Neural cell (in vitro differentiated cells): ENCODE measurements around the gene EFR3B. TPM values are rescaled to one million over a fixed set of nuclear protein-coding genes. Genes with fewer than 3 reads are reported as not detected.

Experiments
- H2AFZ ChIP-seq: fragments of 200-600, 300-800 bp; sonication (generic), shearing (Covaris generic); 2 replicates; pipeline ENCODE4 v1.6.0; 2014; ENCODE audit warnings: low read depth, mild to moderate bottlenecking, antibody characterized with exemption, low read length, moderate library complexity
- H3F3A ChIP-seq: fragments of 200-600 bp; shearing (Covaris generic); 2 replicates; pipeline ENCODE4 v1.6.1; 2016; ENCODE audit warnings: mild to moderate bottlenecking, moderate library complexity, mixed read lengths, antibody characterized with exemption, low read length; ENCODE audit not compliant: insufficient read depth, poor library complexity, severe bottlenecking
- H3K27ac ChIP-seq: fragments of 200-600, 300-800 bp; sonication (generic), shearing (Covaris generic); 2 replicates; pipeline ENCODE4 v1.5.1; 2014; ENCODE audit warnings: mild to moderate bottlenecking, low read length, moderate library complexity
- H3K27me3 ChIP-seq: fragments of 300-800, 200-600 bp; sonication (generic), shearing (Covaris generic); 2 replicates; pipeline ENCODE4 v1.6.0; 2014; ENCODE audit warnings: mild to moderate bottlenecking, low read depth, low read length, moderate library complexity; ENCODE audit not compliant: insufficient read depth
- H3K36me3 ChIP-seq: fragments of 300-800, 200-600 bp; sonication (generic), shearing (Covaris generic); 2 replicates; pipeline ENCODE4 v1.5.1; 2014; ENCODE audit warnings: mild to moderate bottlenecking, antibody characterized with exemption, low read length, moderate library complexity; ENCODE audit not compliant: insufficient read depth
- H3K4me2 ChIP-seq: fragments of 300-800, 200-600 bp; sonication (generic), shearing (Covaris generic); 2 replicates; pipeline ENCODE4 v1.6.0; 2014; ENCODE audit warnings: mild to moderate bottlenecking, low read length
- H3K4me3 ChIP-seq: fragments of 300-800, 200-600 bp; sonication (generic), shearing (Covaris generic); 2 replicates; pipeline ENCODE4 v1.5.1; 2014; ENCODE audit warnings: mild to moderate bottlenecking, low read length, moderate library complexity
- H3K79me2 ChIP-seq: fragments of 200-600 bp; shearing (Covaris generic); replicated peaks from 2 replicates; pipeline ENCODE4 v1.6.0; 2014; ENCODE audit warnings: mild to moderate bottlenecking, low read length, moderate library complexity; ENCODE audit not compliant: insufficient read depth
- H3K9ac ChIP-seq: fragments of 300-800, 200-600 bp; sonication (generic), shearing (Covaris generic); 2 replicates; pipeline ENCODE4 v1.6.1; 2016; ENCODE audit warnings: mild to moderate bottlenecking, low read length, mixed read lengths
- H3K9me2 ChIP-seq: fragments of 200-600 bp; shearing (Covaris generic); 2 replicates; pipeline ENCODE4 v1.6.1; 2016; ENCODE audit warnings: mild to moderate bottlenecking, low read length, mixed read lengths; ENCODE audit not compliant: insufficient read depth
- H3K9me3 ChIP-seq: fragments of 200-600, 300-800 bp; sonication (generic), shearing (Covaris generic); 2 replicates; pipeline ENCODE4 v1.6.1; 2016; ENCODE audit warnings: mild to moderate bottlenecking, mixed run types, low read length, moderate library complexity, mixed read lengths
- H4K20me1 ChIP-seq: fragments of 200-600 bp; shearing (Covaris generic); 2 replicates; pipeline ENCODE4 v1.6.1; 2016; ENCODE audit warnings: mild to moderate bottlenecking, mixed run types; ENCODE audit not compliant: insufficient read depth
- CTCF ChIP-seq: fragments of 450-650 bp; IDR thresholded peaks from 2 replicates; pipeline ENCODE4 v1.5.1; 2014; ENCODE audit warnings: antibody characterized with exemption, mild to moderate bottlenecking, moderate library complexity; ENCODE audit not compliant: poor library complexity, severe bottlenecking
- EP300 ChIP-seq: fragments of 450-650 bp; conservative IDR thresholded peaks from 2 replicates; pipeline ENCODE4 v1.6.1; 2014; ENCODE audit warnings: antibody characterized with exemption, mild to moderate bottlenecking, moderate library complexity; ENCODE audit not compliant: poor library complexity, severe bottlenecking
- EZH2 ChIP-seq: fragments of 200-600, 300-800 bp; shearing (Covaris generic), sonication (generic); IDR thresholded peaks from 2 replicates; pipeline ENCODE4 v1.6.1; 2014; ENCODE audit warnings: antibody characterized with exemption, low read length, borderline replicate concordance, mild to moderate bottlenecking; ENCODE audit not compliant: insufficient read depth, poor library complexity, severe bottlenecking
- MXI1 ChIP-seq: fragments of 450-650 bp; conservative IDR thresholded peaks from 2 replicates; pipeline ENCODE4 v1.6.1; 2014; ENCODE audit warnings: antibody characterized with exemption, mild to moderate bottlenecking; ENCODE audit not compliant: poor library complexity, severe bottlenecking
- POLR2AphosphoS5 ChIP-seq: IDR thresholded peaks from 2 replicates; pipeline ENCODE4 v1.6.1; 2012
- RAD21 ChIP-seq: fragments of 450-650 bp; conservative IDR thresholded peaks from 2 replicates; pipeline ENCODE4 v1.6.1; 2014; ENCODE audit warnings: antibody characterized with exemption, mild to moderate bottlenecking, moderate library complexity
- REST ChIP-seq: IDR thresholded peaks from 2 replicates; pipeline ENCODE4 v1.6.1; 2012; ENCODE audit warnings: borderline replicate concordance
- SMC3 ChIP-seq: fragments of 450-650 bp; conservative IDR thresholded peaks from 2 replicates; pipeline ENCODE4 v1.6.1; 2014; ENCODE audit warnings: antibody characterized with exemption, mild to moderate bottlenecking, moderate library complexity; ENCODE audit not compliant: poor library complexity
- TAF1 ChIP-seq: IDR thresholded peaks from 2 replicates; pipeline ENCODE4 v1.6.1; 2012; ENCODE audit warnings: low read depth
- polyA plus RNA-seq: library from polyadenylated mRNA; depleted of rRNA; stranded (reverse); fragments of >200 nt; gene quantifications from 2 replicates; pipeline ENCODE4 v1.2.3, GENCODE V29; 2014

Gene EFR3B
- polyA plus RNA-seq, 1 donor from 2014 or later = 29.3 TPM

- no peaks in the 10 kb centered on the region for H3K36me3 ChIP-seq
- H2AFZ ChIP-seq = no peak overlapping the region
- no peaks in the 10 kb centered on the region for H3K9me2 ChIP-seq
- no peaks in the 10 kb centered on the region for H3K9me3 ChIP-seq
- no peaks in the 10 kb centered on the region for H4K20me1 ChIP-seq
- H3K79me2 ChIP-seq = peaks cover 19% of the 10 kb centered on the region
- H3F3A ChIP-seq = peaks cover 5% of the 10 kb centered on the region
- TF ChIP-seq EP300 (no peak), EZH2 (no peak), REST (no peak), POLR2AphosphoS5 (no peak), SMC3 (no peak), RAD21 (no peak)
- H3K27me3 ChIP-seq = no peaks in the 10 kb centered on the region
- H3K4me2 ChIP-seq = peak overlapping the region; percentile 65
- H3K9ac ChIP-seq = peak overlapping the region; percentile 85
- H3K27ac ChIP-seq = peak overlapping the region; percentile 73
- peak overlapping the region; percentile 90 for H3K4me3 ChIP-seq
These were observed 1.5 kb downstream of the EFR3B start for GRCh38 chr2:25043241-25043867.

GRCh38 chr2:25044011-25044410 lies 2.1 kb downstream of the EFR3B start:
- peak overlapping the region; percentile 90 for H3K4me3 ChIP-seq
- no peaks in the 10 kb centered on the region for H3K36me3 ChIP-seq
- H3K27ac ChIP-seq = no peak overlapping the region
- no peaks in the 10 kb centered on the region for H3K9me2 ChIP-seq
- peaks cover 19% of the 10 kb centered on the region for H3K79me2 ChIP-seq
- no peaks in the 10 kb centered on the region for H4K20me1 ChIP-seq
- H3K9ac ChIP-seq = peak overlapping the region; percentile 22
- H2AFZ ChIP-seq = no peak overlapping the region
- no peak for TF ChIP-seq CTCF
- TF ChIP-seq REST = no peak
- TF ChIP-seq MXI1 = no peak
- no peak for TF ChIP-seq SMC3
- no peak for TF ChIP-seq EZH2
- no peak for TF ChIP-seq RAD21
- no peak for TF ChIP-seq TAF1
- TF ChIP-seq EP300 = no peak
- no peak for TF ChIP-seq POLR2AphosphoS5
- H3K9me3 ChIP-seq = no peaks in the 10 kb centered on the region
- H3K27me3 ChIP-seq = no peaks in the 10 kb centered on the region
- peaks cover 5% of the 10 kb centered on the region for H3F3A ChIP-seq
- peak overlapping the region; percentile 30 for H3K4me2 ChIP-seq
